Chondrocyte (in vitro differentiated cells): ENCODE results near the gene FOXK1. TPM values are rescaled to one million over a fixed set of nuclear protein-coding genes. Genes with fewer than 3 reads are reported as not detected.

ENCODE experiments used
- DNase-seq: peaks from one replicate; pipeline ENCODE4 v3.0.0; 2021; ENCODE audit warnings: mixed read lengths, low spot score
- H3K27ac Mint-ChIP-seq: one replicate; pipeline ENCODE4 v1.8.0; 2021; ENCODE audit warnings: mild to moderate bottlenecking, moderate library complexity, mixed read lengths; ENCODE audit not compliant: unreplicated experiment
- H3K27me3 Mint-ChIP-seq: 2 replicates; pipeline ENCODE4 v1.8.0; 2021; ENCODE audit warnings: low read depth, mixed read lengths
- H3K36me3 Mint-ChIP-seq: 2 replicates; pipeline ENCODE4 v1.8.0; 2021; ENCODE audit warnings: low read depth, mixed read lengths
- H3K4me1 Mint-ChIP-seq: 2 replicates; pipeline ENCODE4 v1.8.0; 2021; ENCODE audit warnings: low read depth, mild to moderate bottlenecking, mixed read lengths
- H3K4me3 Mint-ChIP-seq: one replicate; pipeline ENCODE4 v1.8.0; 2021; ENCODE audit warnings: mild to moderate bottlenecking, moderate library complexity, mixed read lengths; ENCODE audit not compliant: unreplicated experiment
- H3K9me3 Mint-ChIP-seq: 2 replicates; pipeline ENCODE4 v1.8.0; 2021; ENCODE audit warnings: low read depth, mixed read lengths
- total RNA-seq: library from RNA; stranded (reverse); gene quantifications from 3 replicates; pipeline ENCODE4 v1.2.1, GENCODE V29; 2021
- TF ChIP-seq, protein P1 (sequence below): fragments of 200-600 bp; sonication (generic); IDR thresholded peaks from 2 replicates; pipeline ENCODE4 v1.5.0; 2021; ENCODE audit warnings: antibody characterized with exemption, mild to moderate bottlenecking, moderate library complexity

The FOXK1 gene
- total RNA-seq, 1 donor from 2014 or later: 77.9 TPM

DNA sequence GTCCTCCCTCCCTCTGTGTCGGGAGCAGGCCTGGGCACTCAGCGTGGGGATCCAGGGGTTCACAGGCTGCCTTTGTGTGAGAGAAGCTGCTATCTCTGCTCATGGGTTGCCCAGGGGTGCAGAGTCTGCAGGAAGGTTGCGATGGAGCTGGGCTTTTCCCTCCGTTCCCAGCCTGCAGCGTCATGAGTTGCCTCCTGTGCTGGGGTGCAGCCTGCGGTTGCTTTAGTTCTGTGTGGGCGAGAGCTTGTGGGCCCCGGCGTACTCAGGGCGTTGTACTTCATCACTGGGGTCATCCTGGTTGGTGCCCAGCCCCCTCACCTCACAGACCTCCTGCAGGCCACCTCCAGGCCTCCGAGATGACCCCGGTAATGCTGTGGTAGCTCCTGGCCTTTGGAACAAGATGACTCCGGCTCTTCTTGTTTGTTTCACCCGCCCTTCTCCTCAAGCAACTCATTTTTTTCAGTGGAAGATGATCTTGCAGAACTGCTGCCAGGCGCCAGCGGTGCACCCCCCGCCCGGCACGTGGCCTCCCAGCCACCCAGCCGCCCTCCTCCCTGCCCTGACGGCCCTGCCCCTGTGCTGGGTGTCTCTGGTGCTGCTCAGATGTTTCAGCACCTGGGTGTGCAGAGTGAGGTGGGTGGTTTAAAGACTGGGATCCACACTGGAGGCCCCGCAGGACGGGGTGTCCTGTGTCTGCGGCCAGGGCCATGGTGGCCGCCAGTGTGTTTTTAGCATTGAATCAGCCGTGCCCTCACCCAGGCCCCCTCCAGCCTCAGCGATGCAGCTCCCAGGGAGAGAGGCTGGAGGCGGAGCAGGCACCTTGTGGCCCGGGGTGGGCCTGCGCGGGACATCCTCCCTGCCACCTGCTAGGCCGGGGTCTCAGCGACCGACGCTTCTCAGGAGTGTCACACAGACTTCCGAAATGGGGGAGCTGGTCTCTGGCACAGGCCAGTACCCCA is 100.5 kb downstream of the FOXK1 start:
- no peak overlapping the region for H3K27ac Mint-ChIP-seq

GRCh38 chr7:4783292-4783652 is 101.2 kb downstream of the FOXK1 start:
- TF ChIP-seq, protein P1, sequence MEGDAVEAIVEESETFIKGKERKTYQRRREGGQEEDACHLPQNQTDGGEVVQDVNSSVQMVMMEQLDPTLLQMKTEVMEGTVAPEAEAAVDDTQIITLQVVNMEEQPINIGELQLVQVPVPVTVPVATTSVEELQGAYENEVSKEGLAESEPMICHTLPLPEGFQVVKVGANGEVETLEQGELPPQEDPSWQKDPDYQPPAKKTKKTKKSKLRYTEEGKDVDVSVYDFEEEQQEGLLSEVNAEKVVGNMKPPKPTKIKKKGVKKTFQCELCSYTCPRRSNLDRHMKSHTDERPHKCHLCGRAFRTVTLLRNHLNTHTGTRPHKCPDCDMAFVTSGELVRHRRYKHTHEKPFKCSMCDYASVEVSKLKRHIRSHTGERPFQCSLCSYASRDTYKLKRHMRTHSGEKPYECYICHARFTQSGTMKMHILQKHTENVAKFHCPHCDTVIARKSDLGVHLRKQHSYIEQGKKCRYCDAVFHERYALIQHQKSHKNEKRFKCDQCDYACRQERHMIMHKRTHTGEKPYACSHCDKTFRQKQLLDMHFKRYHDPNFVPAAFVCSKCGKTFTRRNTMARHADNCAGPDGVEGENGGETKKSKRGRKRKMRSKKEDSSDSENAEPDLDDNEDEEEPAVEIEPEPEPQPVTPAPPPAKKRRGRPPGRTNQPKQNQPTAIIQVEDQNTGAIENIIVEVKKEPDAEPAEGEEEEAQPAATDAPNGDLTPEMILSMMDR: no peak
- Mint-ChIP-seq H3K36me3 (peaks cover 16% of the 10 kb centered on the region), H3K4me3 (no peak overlapping the region), H3K4me1 (peaks cover 3% of the 10 kb centered on the region), H3K27ac (no peak overlapping the region), H3K9me3 (no peaks in the 10 kb centered on the region), H3K27me3 (no peaks in the 10 kb centered on the region)
- DNase-seq: no peak

More for the DNA sequence above, 100.5 kb downstream of the FOXK1 start:
- no peak for DNase-seq
- H3K4me3 Mint-ChIP-seq: no peak overlapping the region
- TF ChIP-seq, protein P1: no peak
- no peaks in the 10 kb centered on the region for H3K9me3 Mint-ChIP-seq
- peaks cover 9% of the 10 kb centered on the region for H3K4me1 Mint-ChIP-seq
- H3K36me3 Mint-ChIP-seq: peaks cover 13% of the 10 kb centered on the region
- no peaks in the 10 kb centered on the region for H3K27me3 Mint-ChIP-seq

- no peak for DNase-seq
- Mint-ChIP-seq H3K9me3 (no peaks in the 10 kb centered on the region), H3K4me1 (no peaks in the 10 kb centered on the region), H3K36me3 (peaks cover 16% of the 10 kb centered on the region), H3K27me3 (no peaks in the 10 kb centered on the region), H3K4me3 (no peak overlapping the region), H3K27ac (no peak overlapping the region)
- TF ChIP-seq, protein P1: no peak
Measured at GRCh38 chr7:4783762-4784351, 101.8 kb downstream of the FOXK1 start.

DNA sequence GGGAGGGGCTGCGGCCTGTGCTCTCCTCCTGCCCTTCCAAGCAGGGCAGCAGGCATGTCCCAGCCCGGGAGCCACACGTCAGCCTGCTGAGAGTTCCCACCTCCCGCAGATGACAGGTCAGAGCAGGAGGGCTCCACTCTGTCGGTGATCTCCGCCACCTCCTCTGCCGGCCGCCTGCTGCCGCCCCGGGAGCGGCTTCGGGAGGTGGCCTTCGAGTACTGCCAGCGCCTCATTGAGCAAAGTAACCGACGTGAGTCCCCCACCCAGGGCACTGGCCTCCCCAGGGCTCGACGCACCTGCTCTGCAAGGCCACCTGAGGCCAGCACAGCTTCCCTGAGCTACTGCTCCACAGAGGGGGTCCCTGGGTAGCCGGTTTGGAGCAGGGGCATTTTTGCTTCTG is 102.7 kb downstream of the FOXK1 start:
- Mint-ChIP-seq H3K4me1 (no peaks in the 10 kb centered on the region), H3K4me3 (no peak overlapping the region), H3K27ac (no peak overlapping the region)

DNA sequence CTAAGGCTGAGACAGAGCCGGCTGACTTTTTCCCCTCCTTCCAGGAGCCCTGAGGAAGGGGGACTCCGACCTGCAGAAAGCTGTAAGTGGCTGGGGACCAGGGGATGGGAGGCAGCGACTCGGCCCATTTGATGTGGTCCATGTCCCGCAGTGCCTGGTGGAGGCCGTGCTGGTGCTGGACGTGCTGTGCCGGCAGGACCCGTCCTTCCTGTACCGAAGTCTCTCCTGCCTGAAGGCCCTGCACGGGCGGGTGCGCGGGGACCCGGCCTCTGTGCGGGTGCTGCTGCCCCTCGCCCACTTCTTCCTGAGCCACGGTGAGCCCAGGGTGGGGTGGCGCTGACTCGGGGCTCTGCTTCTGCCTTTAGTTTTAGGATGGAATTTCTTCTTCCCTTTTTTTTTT is 103.3 kb downstream of the FOXK1 start:
- TF ChIP-seq, protein P1: no peak
- no peaks in the 10 kb centered on the region for H3K4me1 Mint-ChIP-seq
- no peak overlapping the region for H3K27ac Mint-ChIP-seq
- H3K27me3 Mint-ChIP-seq: no peaks in the 10 kb centered on the region
- H3K36me3 Mint-ChIP-seq: peaks cover 23% of the 10 kb centered on the region
- DNase-seq: no peak
- H3K4me3 Mint-ChIP-seq: no peak overlapping the region
- no peaks in the 10 kb centered on the region for H3K9me3 Mint-ChIP-seq

More for the DNA sequence above, 102.7 kb downstream of the FOXK1 start:
- Mint-ChIP-seq H3K9me3 (no peaks in the 10 kb centered on the region), H3K36me3 (peaks cover 18% of the 10 kb centered on the region), H3K27me3 (no peaks in the 10 kb centered on the region)
- TF ChIP-seq, protein P1: no peak
- DNase-seq: no peak
